A549 (cell line): ENCODE results near the gene CHST11. TPM values are rescaled to one million over a fixed set of nuclear protein-coding genes. Genes with fewer than 3 reads are reported as not detected.

ENCODE experiments used
- ATAC-seq, 2 experiments: fragments of 200-7000 bp in 1 of 2; fragments of >200 bp in 1 of 2; cut with Nextera tagmentation in 1 of 2; cut with Tn5 transposase in 1 of 2; 3 replicates each; pipeline versions ENCODE4 v1.8.0 to v1.9.1; 2018 to 2020; ENCODE audit warnings: mild to moderate bottlenecking in 1 of 2, moderate library complexity in 1 of 2
- CTCF ChIA-PET: fragments of 300-600 bp; sonication (Branson Sonifier 250); formaldehyde crosslinking; extraction: SDS; loops from one replicate; lab custom pipeline; 2021; ENCODE audit warnings: antibody characterized with exemption, inconsistent platforms; lab: Yijun Ruan, JAX
- POLR2A ChIA-PET: fragments of 350-600 bp; formaldehyde crosslinking; extraction: SDS; loops from one replicate; lab custom pipeline; 2021; ENCODE audit warnings: antibody characterized with exemption, inconsistent platforms; lab: Yijun Ruan, JAX
- DNase-seq, 2 experiments: peaks; one replicate each; pipeline versions ENCODE4 v3.0.0 to v3.0.0-alpha.2; 2011 to 2016; ENCODE audit warnings: low read depth in 1 of 2, low spot score in 1 of 2
- FAIRE-seq: peaks from 2 replicates; lab custom pipeline; 2011; peaks lifted over from hg19 to GRCh38; lab: Jason Lieb, UNC
- H3K27ac ChIP-seq, 2 experiments: fragments of >200 bp; sonication (Bioruptor Twin); formaldehyde crosslinking; 3 replicates each; pipeline ENCODE4 v1.5.1; 2016 to 2017
- H3K4me1 ChIP-seq: fragments of >200 bp; sonication (Bioruptor Twin); formaldehyde crosslinking; 3 replicates; pipeline ENCODE4 v1.6.1; 2016
- H3K4me2 ChIP-seq: fragments of >200 bp; sonication (Bioruptor Twin); formaldehyde crosslinking; 3 replicates; pipeline ENCODE4 v1.6.1; 2016
- H3K4me3 ChIP-seq: fragments of >200 bp; sonication (Bioruptor Twin); formaldehyde crosslinking; 3 replicates; pipeline ENCODE4 v1.5.1; 2016
- H3K9me3 ChIP-seq: fragments of >200 bp; sonication (Bioruptor Twin); formaldehyde crosslinking; 3 replicates; pipeline ENCODE4 v1.6.1; 2016
- BHLHE40 ChIP-seq: IDR thresholded peaks from 2 replicates; pipeline ENCODE4 v1.6.1; 2012; ENCODE audit warnings: low read depth, low read length, inconsistent platforms
- E2F6 ChIP-seq: IDR thresholded peaks from 2 replicates; pipeline ENCODE4 v1.6.1; 2012; ENCODE audit warnings: low read depth, borderline replicate concordance
- GATA3 ChIP-seq: IDR thresholded peaks from 2 replicates; pipeline ENCODE4 v1.6.1; 2012; ENCODE audit warnings: borderline replicate concordance
- HDAC2 ChIP-seq: fragments of 200-600 bp; sonication (generic); IDR thresholded peaks from 2 replicates; pipeline ENCODE4 v1.6.1; 2016
- JUNB ChIP-seq: fragments of >200 bp; sonication (Bioruptor Twin); formaldehyde crosslinking; IDR thresholded peaks from 2 replicates; pipeline ENCODE4 v1.6.1; 2016
- KDM1A ChIP-seq: fragments of 200-600 bp; sonication (generic); IDR thresholded peaks from 2 replicates; pipeline ENCODE4 v1.6.1; 2016; ENCODE audit warnings: low read depth, mild to moderate bottlenecking
- KDM5A ChIP-seq: fragments of 200-600 bp; sonication (generic); IDR thresholded peaks from 2 replicates; pipeline ENCODE4 v1.6.1; 2016; ENCODE audit warnings: antibody characterized with exemption, mild to moderate bottlenecking
- MAFK ChIP-seq: fragments of 450-650 bp; IDR thresholded peaks from 2 replicates; pipeline ENCODE4 v1.6.1; 2014; ENCODE audit not compliant: partially characterized antibody
- MAX ChIP-seq: IDR thresholded peaks from 2 replicates; pipeline ENCODE4 v1.6.1; 2012
- MAZ ChIP-seq: fragments of 150-350 bp; IDR thresholded peaks from 2 replicates; pipeline ENCODE4 v1.6.1; 2014; ENCODE audit warnings: antibody characterized with exemption, low read depth, low read length, borderline replicate concordance
- NFE2L2 ChIP-seq: fragments of 150-350 bp; conservative IDR thresholded peaks from 2 replicates; pipeline ENCODE4 v1.6.1; 2014; ENCODE audit warnings: low read length
- NR3C1 ChIP-seq: fragments of >200 bp; sonication (Bioruptor Twin); formaldehyde crosslinking; IDR thresholded peaks from 3 replicates; pipeline ENCODE4 v1.6.1; 2017
- PHF8 ChIP-seq: fragments of 200-600 bp; sonication (generic); IDR thresholded peaks from 2 replicates; pipeline ENCODE4 v1.6.1; 2016; ENCODE audit warnings: low read depth, mild to moderate bottlenecking, antibody characterized with exemption, moderate library complexity, borderline replicate concordance
- POLR2A ChIP-seq: IDR thresholded peaks from 2 replicates; pipeline ENCODE4 v1.6.1; 2012; ENCODE audit warnings: mild to moderate bottlenecking, low read length
- POLR2AphosphoS2 ChIP-seq: conservative IDR thresholded peaks from 2 replicates; pipeline ENCODE4 v1.6.1; 2012; ENCODE audit warnings: low read length, improper control_type of control experiment, inconsistent platforms
- RAD21 ChIP-seq, 2 experiments: fragments of >200 bp in 1 of 2; sonication (Bioruptor Twin) in 1 of 2; formaldehyde crosslinking in 1 of 2; IDR thresholded peaks in 1 of 2; conservative IDR thresholded peaks in 1 of 2; 2 replicates in 1 of 2; 3 replicates in 1 of 2; pipeline ENCODE4 v1.6.1; 2012 to 2018; ENCODE audit warnings: inconsistent platforms in 1 of 2
- RNF2 ChIP-seq: fragments of 200-600 bp; sonication (generic); IDR thresholded peaks from 2 replicates; pipeline ENCODE4 v1.6.1; 2016; ENCODE audit warnings: low read depth, mild to moderate bottlenecking, antibody characterized with exemption, moderate library complexity, borderline replicate concordance
- SMC3 ChIP-seq: fragments of >200 bp; sonication (Bioruptor Twin); formaldehyde crosslinking; IDR thresholded peaks from 3 replicates; pipeline ENCODE4 v1.6.1; 2018; ENCODE audit warnings: inconsistent platforms
- SREBF2 ChIP-seq: fragments of 450-650 bp; IDR thresholded peaks from 2 replicates; pipeline ENCODE4 v1.6.1; 2014; ENCODE audit warnings: mild to moderate bottlenecking, moderate library complexity
- ZFP36 ChIP-seq: fragments of 450-650 bp; IDR thresholded peaks from 2 replicates; pipeline ENCODE4 v1.6.1; 2014; ENCODE audit warnings: borderline replicate concordance; ENCODE audit not compliant: partially characterized antibody
- WGBS: methylation state at CpG from one replicate; pipeline ENCODE4 v1.1.6; 2017; ENCODE audit errors: missing lambda C conversion rate; 5-methylcytosine and 5-hydroxymethylcytosine counted together
- polyA plus RNA-seq, 4 experiments: library from polyadenylated mRNA; depleted of rRNA in 3 of 4; stranded (reverse); fragments of >200 nt; fragmentation: RNase III in 1 of 4; extraction: RNeasy Plus Mini Kit Qiagen cat#74134 plus additional on column Dnase treatment in 1 of 4; gene quantifications; 2 replicates in 3 of 4; 3 replicates in 1 of 4; pipeline ENCODE4 v1.2.3, GENCODE V29; 2011 to 2017
- TF ChIP-seq, protein P1 (sequence below): fragments of >200 bp; sonication (Bioruptor Twin); formaldehyde crosslinking; IDR thresholded peaks from 3 replicates; pipeline ENCODE4 v1.5.1; 2016

Gene CHST11
- polyA plus RNA-seq, 2 of the 4 experiments (the other 2 are of a cell fraction) = 19.2 to 21.8 TPM

- H3K4me1 ChIP-seq = no peaks in the 10 kb centered on the region
- FAIRE-seq = no peak
- POLR2A ChIA-PET = no interaction called here
- CTCF ChIA-PET = interaction anchor here (0.6 to 2.1 kb wide), 3 partner anchors 8 to 252 kb away, joined by 3 to 6 read pairs (median 4); no protein-coding TSS in a partner anchor
- 92% methylated on average over 4 of the region's 4 CpGs for WGBS
- no peak for TF ChIP-seq JUNB
- TF ChIP-seq NR3C1 = no peak
- TF ChIP-seq E2F6 = no peak
- no peak for TF ChIP-seq MAX
- TF ChIP-seq, all 56 proteins: peak for 0
- H3K4me3 ChIP-seq = no peak overlapping the region
- no peaks in the 10 kb centered on the region for H3K9me3 ChIP-seq
- H3K4me2 ChIP-seq = no peak overlapping the region
- ATAC-seq (no peak), DNase-seq (no peak)
- no peak overlapping the region for H3K27ac ChIP-seq
These were observed 177.3 kb downstream of the CHST11 start for GRCh38 chr12:104634044-104634443.

- FAIRE-seq (no peak), ATAC-seq (no peak), DNase-seq (no peak)
- WGBS = 86% methylated on average over 3 of the region's 3 CpGs
- Histone ChIP-seq H3K4me1 (no peaks in the 10 kb centered on the region), H3K27ac (no peak overlapping the region), H3K4me3 (no peak overlapping the region), H3K9me3 (no peaks in the 10 kb centered on the region), H3K4me2 (no peak overlapping the region)
- POLR2A ChIA-PET = no interaction called here
- TF ChIP-seq KDM1A (no peak), MAFK (peak; percentile 68)
- TF ChIP-seq, all 56 proteins: peak for 1
- CTCF ChIA-PET = interaction anchor here (1.6 to 2.1 kb wide), 2 partner anchors 34 to 253 kb away, joined by 3 to 4 read pairs; no protein-coding TSS in a partner anchor
These were observed 178.1 kb downstream of the CHST11 start for GRCh38 chr12:104634852-104635251.

DNA sequence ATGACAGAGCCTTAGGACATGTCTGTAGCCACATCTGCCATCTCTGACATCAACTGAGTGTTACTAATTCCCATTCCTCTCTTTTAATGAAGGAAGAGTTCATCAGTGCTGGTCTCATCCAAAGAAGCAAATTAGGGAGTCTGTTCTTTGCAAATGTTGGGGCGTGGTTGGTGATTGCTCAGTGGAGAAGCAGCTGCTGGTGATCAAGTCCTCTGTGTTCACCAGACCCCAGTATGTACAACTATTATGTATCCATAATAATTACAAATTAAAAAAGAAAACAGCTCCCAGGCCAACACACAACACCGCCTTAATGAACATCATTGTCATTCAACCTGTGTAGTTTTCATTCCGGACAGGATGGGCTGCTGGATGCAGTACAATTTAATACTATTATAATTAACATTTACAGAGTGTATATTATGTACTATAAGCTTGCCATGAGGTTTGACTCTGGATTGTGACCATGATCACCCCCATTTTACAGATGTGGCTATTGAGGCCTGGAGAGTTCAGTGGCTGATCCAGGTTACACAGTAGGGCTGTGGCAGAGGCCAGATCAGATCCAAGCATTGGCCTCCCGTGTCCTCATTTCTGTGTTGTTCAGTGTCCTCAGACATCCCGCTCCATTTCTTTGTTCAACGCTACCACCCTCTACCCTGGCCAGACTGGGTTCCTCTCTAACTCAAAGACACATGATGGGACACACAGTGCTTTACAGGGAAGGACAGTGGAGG lies 179.0 kb downstream of the CHST11 start:
- Histone ChIP-seq H3K4me2 (no peak overlapping the region), H3K4me3 (no peak overlapping the region), H3K27ac (no peak overlapping the region), H3K4me1 (no peaks in the 10 kb centered on the region), H3K9me3 (no peaks in the 10 kb centered on the region)
- WGBS = 98% methylated on average over 6 of the region's 6 CpGs
- FAIRE-seq = no peak
- no peak for TF ChIP-seq PHF8
- no peak for DNase-seq
- no peak for ATAC-seq
- ChIA-PET CTCF (interaction anchor here (0.6 to 2.1 kb wide), 8 partner anchors 19 to 865 kb away, joined by 3 to 5 read pairs (median 3); no protein-coding TSS in a partner anchor), POLR2A (no interaction called here)

GRCh38 chr12:104636496-104636895 lies 179.7 kb downstream of the CHST11 start:
- DNase-seq (no peak), ATAC-seq (no peak), FAIRE-seq (no peak)
- CTCF ChIA-PET = interaction anchor here (0.6 to 1.4 kb wide), 6 partner anchors 18 to 866 kb away, joined by 3 to 5 read pairs (median 3); no protein-coding TSS in a partner anchor
- TF ChIP-seq POLR2A = no peak
- TF ChIP-seq ZFP36 = peak; percentile 45
- no peak for TF ChIP-seq E2F6
- TF ChIP-seq POLR2AphosphoS2 = no peak
- no peak for TF ChIP-seq RAD21 (conservative IDR thresholded peaks at IDR 0.05 in 1 of 2, IDR thresholded peaks at IDR 0.05 in 1 of 2)
- no peak for TF ChIP-seq HDAC2
- TF ChIP-seq RNF2 = no peak
- Histone ChIP-seq H3K4me1 (no peaks in the 10 kb centered on the region), H3K9me3 (no peaks in the 10 kb centered on the region), H3K27ac (no peak overlapping the region), H3K4me3 (no peak overlapping the region), H3K4me2 (no peak overlapping the region)
- POLR2A ChIA-PET = no interaction called here
- 86% methylated on average over 2 of the region's 2 CpGs for WGBS

DNA sequence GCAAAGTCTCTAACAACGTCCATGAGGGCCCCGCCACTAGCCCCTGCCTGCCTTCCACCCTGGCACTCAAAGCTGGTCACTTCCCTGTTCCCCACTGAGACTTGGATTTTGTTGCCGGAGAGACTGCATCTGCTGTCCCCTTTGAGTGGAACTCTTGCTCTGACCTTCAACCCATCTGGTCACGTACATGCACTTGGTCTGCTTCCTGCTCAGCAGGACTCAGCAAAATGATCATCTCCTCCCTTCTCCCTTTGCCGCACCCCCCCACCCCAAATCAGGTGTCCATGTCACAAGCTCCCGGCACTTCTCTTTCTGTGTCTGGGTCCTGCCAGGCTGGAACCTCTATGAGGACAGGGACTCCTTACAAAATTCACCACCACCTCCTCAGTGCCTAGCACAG lies 180.9 kb downstream of the CHST11 start:
- FAIRE-seq = no peak
- Histone ChIP-seq H3K4me2 (no peak overlapping the region), H3K4me1 (no peaks in the 10 kb centered on the region), H3K27ac (peak overlapping the region in 1 of 2 experiments; percentile 2; a peak in 1 of 6 replicates), H3K4me3 (no peak overlapping the region), H3K9me3 (no peaks in the 10 kb centered on the region)
- CTCF ChIA-PET = interaction anchor here (1.3 kb wide), 1 partner anchor 10 kb away, joined by 6 read pairs; no protein-coding TSS in a partner anchor
- ATAC-seq = no peak
- DNase-seq = no peak
- POLR2A ChIA-PET = no interaction called here
- WGBS = 89% methylated on average over 6 of the region's 6 CpGs
- no peak for TF ChIP-seq MAZ
- TF ChIP-seq BHLHE40 = no peak
- no peak for TF ChIP-seq GATA3
- TF ChIP-seq, protein P1, sequence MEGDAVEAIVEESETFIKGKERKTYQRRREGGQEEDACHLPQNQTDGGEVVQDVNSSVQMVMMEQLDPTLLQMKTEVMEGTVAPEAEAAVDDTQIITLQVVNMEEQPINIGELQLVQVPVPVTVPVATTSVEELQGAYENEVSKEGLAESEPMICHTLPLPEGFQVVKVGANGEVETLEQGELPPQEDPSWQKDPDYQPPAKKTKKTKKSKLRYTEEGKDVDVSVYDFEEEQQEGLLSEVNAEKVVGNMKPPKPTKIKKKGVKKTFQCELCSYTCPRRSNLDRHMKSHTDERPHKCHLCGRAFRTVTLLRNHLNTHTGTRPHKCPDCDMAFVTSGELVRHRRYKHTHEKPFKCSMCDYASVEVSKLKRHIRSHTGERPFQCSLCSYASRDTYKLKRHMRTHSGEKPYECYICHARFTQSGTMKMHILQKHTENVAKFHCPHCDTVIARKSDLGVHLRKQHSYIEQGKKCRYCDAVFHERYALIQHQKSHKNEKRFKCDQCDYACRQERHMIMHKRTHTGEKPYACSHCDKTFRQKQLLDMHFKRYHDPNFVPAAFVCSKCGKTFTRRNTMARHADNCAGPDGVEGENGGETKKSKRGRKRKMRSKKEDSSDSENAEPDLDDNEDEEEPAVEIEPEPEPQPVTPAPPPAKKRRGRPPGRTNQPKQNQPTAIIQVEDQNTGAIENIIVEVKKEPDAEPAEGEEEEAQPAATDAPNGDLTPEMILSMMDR = no peak
- TF ChIP-seq SMC3 = no peak
- TF ChIP-seq KDM5A = no peak
- TF ChIP-seq SREBF2 = no peak
- no peak for TF ChIP-seq NFE2L2
